CD4-positive, CD25-positive, alpha-beta regulatory T cell (primary cell): Measurements from ENCODE around the gene MRPS35. TPM values are rescaled to one million over a fixed set of nuclear protein-coding genes. Genes with fewer than 3 reads are reported as not detected.

Source experiments
- ATAC-seq, 2 donors: fragments of 150-1000 bp; cut with Tn5 transposase; one replicate each; pipeline ENCODE4 v1.10.0; 2021; ENCODE audit warnings: low read depth in 2 of 2, moderate number of reproducible peaks in 2 of 2, moderate library complexity in 1 of 2
- DNase-seq, 3 donors: peaks; one replicate each; pipeline versions ENCODE4 v3.0.0 to v3.0.0-alpha.2; 2012 to 2022; ENCODE audit warnings: mixed read lengths in 1 of 3
- H3K27ac ChIP-seq: one replicate; pipeline ENCODE4 v1.7.0; 2013; ENCODE audit warnings: mild to moderate bottlenecking, low read length; ENCODE audit not compliant: insufficient read depth, poor library complexity, severe bottlenecking
- H3K27me3 ChIP-seq: one replicate; pipeline ENCODE4 v1.7.0; 2013; ENCODE audit warnings: low read length; ENCODE audit not compliant: control insufficient read depth, insufficient read depth
- H3K36me3 ChIP-seq: one replicate; pipeline ENCODE4 v1.7.0; 2013; ENCODE audit warnings: mild to moderate bottlenecking, low read length, moderate library complexity; ENCODE audit not compliant: control insufficient read depth, insufficient read depth
- H3K4me1 ChIP-seq: 2 replicates; pipeline ENCODE4 v1.7.0; 2013; ENCODE audit warnings: mild to moderate bottlenecking, low read length; ENCODE audit not compliant: insufficient read depth, control insufficient read depth, poor library complexity, severe bottlenecking
- H3K4me3 ChIP-seq: one replicate; pipeline ENCODE4 v1.7.0; 2013; ENCODE audit warnings: low read depth, mild to moderate bottlenecking, low read length, moderate library complexity
- H3K9me3 ChIP-seq, 2 experiments: 1 replicate in 1 of 2; 2 replicates in 1 of 2; pipeline ENCODE4 v1.7.0; 2013; ENCODE audit warnings: low read length in 2 of 2, mild to moderate bottlenecking in 1 of 2, moderate library complexity in 1 of 2; ENCODE audit not compliant: control insufficient read depth in 2 of 2
- H3K27ac Mint-ChIP-seq, 3 donors: one replicate each; pipeline ENCODE4 v1.8.0; 2020 to 2022; ENCODE audit warnings: mild to moderate bottlenecking in 3 of 3, mixed read lengths in 3 of 3, moderate library complexity in 2 of 3
- H3K27me3 Mint-ChIP-seq: one replicate; pipeline ENCODE4 v1.8.0; 2022; ENCODE audit warnings: mild to moderate bottlenecking, mixed read lengths
- H3K36me3 Mint-ChIP-seq: one replicate; pipeline ENCODE4 v1.8.0; 2020; ENCODE audit warnings: mixed read lengths
- H3K4me1 Mint-ChIP-seq, 4 donors: one replicate each; pipeline ENCODE4 v1.8.0; 2020 to 2022; ENCODE audit warnings: mixed read lengths in 4 of 4, mild to moderate bottlenecking in 1 of 4
- H3K4me3 Mint-ChIP-seq, 4 donors: one replicate each; pipeline ENCODE4 v1.8.0; 2020 to 2022; ENCODE audit warnings: mild to moderate bottlenecking in 4 of 4, mixed read lengths in 4 of 4, moderate library complexity in 3 of 4
- H3K9me3 Mint-ChIP-seq, 7 donors: one replicate each; pipeline ENCODE4 v1.8.0; 2020 to 2022; ENCODE audit warnings: mixed read lengths in 7 of 7, mild to moderate bottlenecking in 3 of 7, moderate library complexity in 2 of 7
- polyA plus RNA-seq, 4 donors: library from polyadenylated mRNA; unstranded; fragments of 300-500 nt; fragmentation: Illumina TruSeq; gene quantifications; one replicate each; pipeline ENCODE4 v1.2.3, GENCODE V29; 2021
- total RNA-seq: library from RNA; stranded (reverse); gene quantifications from one replicate; pipeline ENCODE4 v1.2.3, GENCODE V29; 2022

MRPS35 gene
- total and polyA plus RNA-seq, 5 donors from 2014 or later, result 17.8 to 74.2 (median 67.1) TPM

DNA sequence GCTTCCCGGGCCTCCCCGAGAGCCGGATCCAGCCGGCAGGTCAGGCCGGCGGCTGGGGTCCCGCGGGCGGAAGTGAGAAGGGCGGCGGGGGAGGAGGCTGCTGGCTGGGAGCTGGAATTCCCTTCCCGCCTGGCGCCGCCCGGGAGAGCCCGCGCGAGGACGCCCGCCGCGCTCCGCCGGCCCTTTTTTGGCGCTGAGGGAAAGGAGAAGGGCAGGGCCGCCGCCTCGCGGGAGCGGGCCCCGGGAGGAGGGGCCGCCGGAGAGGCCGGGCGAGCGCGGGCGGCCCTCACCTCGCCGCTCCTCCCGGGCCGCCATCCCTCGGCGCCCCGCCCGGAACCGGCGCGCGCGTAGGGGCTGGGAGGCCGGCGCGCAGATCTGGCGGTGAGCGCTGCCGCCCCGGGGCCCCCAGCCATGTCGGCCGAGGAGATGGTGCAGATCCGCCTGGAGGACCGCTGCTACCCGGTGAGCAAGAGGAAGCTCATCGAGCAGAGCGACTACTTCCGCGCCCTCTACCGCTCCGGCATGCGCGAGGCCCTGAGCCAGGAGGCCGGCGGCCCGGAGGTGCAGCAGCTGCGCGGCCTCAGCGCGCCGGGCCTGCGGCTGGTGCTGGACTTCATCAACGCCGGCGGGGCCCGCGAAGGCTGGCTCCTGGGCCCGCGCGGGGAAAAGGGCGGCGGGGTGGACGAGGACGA is 69.4 kb downstream of the MRPS35 start, which contains the start of the genes KLHL42 and MANSC4:
KLHL42 (plus strand) TSS at position 314 of the 692 bp plus-strand sequence; CDS start at position 412, 98 bp downstream.
MANSC4 (minus strand) TSS at position 317 of the 692 bp plus-strand sequence. CDS start 8,960 bp downstream, outside the sequence.
- H3K27ac Mint-ChIP-seq, result peak within 1 kb of the TSS; percentile 80 to 94 (median 88)

DNA sequence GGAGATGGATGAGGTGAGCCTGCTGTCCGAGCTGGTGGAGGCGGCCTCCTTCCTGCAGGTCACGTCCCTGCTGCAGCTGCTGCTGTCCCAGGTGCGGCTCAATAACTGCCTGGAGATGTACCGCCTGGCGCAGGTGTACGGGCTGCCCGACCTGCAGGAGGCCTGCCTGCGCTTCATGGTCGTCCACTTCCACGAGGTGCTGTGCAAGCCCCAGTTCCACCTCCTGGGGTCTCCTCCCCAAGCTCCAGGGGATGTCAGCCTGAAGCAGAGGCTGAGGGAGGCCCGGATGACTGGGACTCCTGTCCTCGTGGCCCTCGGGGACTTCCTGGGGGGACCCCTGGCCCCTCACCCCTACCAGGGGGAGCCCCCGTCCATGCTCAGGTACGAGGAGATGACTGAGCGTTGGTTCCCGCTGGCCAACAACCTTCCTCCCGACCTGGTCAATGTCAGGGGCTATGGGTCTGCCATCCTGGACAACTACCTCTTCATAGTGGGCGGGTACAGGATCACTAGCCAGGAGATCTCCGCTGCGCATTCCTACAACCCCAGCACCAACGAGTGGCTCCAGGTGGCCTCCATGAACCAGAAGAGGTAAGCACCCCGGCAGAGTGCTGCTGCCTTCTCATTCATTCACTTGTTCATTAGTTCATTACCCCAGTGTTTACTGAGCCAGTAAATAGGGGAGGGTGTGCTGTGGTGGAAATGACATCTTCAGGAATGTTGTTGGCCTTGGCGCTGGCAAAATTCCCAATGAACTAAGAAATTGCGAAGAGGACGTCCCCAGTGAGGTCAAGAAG is 70.2 kb downstream of the MRPS35 start:
- DNase-seq (peak; percentile 6 to 63 (median 10)), ATAC-seq (peak; percentile 31 to 36)
- Mint-ChIP-seq H3K27me3 (no peaks in the 10 kb centered on the region), H3K4me1 (peaks cover 14 to 45% (median 35%) of the 10 kb centered on the region in 4 donors), H3K36me3 (peaks cover 10% of the 10 kb centered on the region), H3K4me3 (peak overlapping the region; percentile 89 to 92 (median 90)), H3K9me3 (no peaks in the 10 kb centered on the region), H3K27ac (peak overlapping the region; percentile 38 to 85 (median 80))
- Histone ChIP-seq H3K4me1 (peaks cover 41% of the 10 kb centered on the region), H3K27ac (peak overlapping the region; percentile 57), H3K36me3 (no peaks in the 10 kb centered on the region), H3K4me3 (peak overlapping the region; percentile 69), H3K9me3 (no peaks in the 10 kb centered on the region), H3K27me3 (no peaks in the 10 kb centered on the region)

More for the DNA sequence above, 69.4 kb downstream of the MRPS35 start, which contains the start of the genes KLHL42 and MANSC4:
- Histone ChIP-seq H3K27ac (peak within 1 kb of the TSS; percentile 57), H3K9me3 (no peaks in the 10 kb centered on the region), H3K36me3 (no peaks in the 10 kb centered on the region), H3K4me3 (peak within 1 kb of the TSS; percentile 85), H3K4me1 (peaks cover 40% of the 10 kb centered on the region), H3K27me3 (no peaks in the 10 kb centered on the region)
- H3K27me3 Mint-ChIP-seq, result peaks cover 2% of the 10 kb centered on the region
- peak; percentile 86 to 90 for ATAC-seq
- peak; percentile 48 to 81 (median 72) for DNase-seq
- H3K9me3 Mint-ChIP-seq, result peaks cover 0 to under 1% (median 0%) of the 10 kb centered on the region in 7 donors
- H3K4me1 Mint-ChIP-seq, result peaks cover 9 to 41% (median 33%) of the 10 kb centered on the region in 4 donors
- peak within 1 kb of the TSS; percentile 89 to 94 (median 92) for H3K4me3 Mint-ChIP-seq
- peaks cover 10% of the 10 kb centered on the region for H3K36me3 Mint-ChIP-seq

DNA sequence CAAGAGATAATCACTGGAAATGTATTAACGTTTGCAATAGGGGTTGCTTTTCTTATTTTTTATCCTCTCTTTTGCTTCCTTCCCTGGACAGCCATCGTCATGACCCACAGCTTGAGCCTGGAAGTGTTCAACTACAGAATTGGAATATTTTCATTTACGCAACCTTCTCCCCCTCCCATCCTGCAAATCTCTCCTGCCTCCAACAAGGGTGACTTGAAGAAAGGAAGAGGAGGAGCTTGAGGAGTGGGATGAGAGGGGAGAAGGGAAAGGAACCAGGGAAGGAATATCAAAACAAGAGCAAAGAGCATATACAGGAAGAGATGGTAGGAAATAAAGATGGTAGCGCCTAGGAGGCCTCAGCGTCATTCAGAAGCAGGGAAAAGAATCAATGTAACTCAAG is 71.0 kb downstream of the MRPS35 start:
- Mint-ChIP-seq H3K4me1 (peaks cover 19 to 51% (median 41%) of the 10 kb centered on the region in 4 donors), H3K36me3 (peaks cover 10% of the 10 kb centered on the region), H3K27me3 (no peaks in the 10 kb centered on the region), H3K27ac (peak overlapping the region in 2 of 3 donors; percentile 80 to 85), H3K9me3 (no peaks in the 10 kb centered on the region), H3K4me3 (peak overlapping the region; percentile 89 to 92 (median 90))
- Histone ChIP-seq H3K4me1 (peaks cover 45% of the 10 kb centered on the region), H3K27me3 (no peaks in the 10 kb centered on the region), H3K4me3 (peak overlapping the region; percentile 69), H3K9me3 (no peaks in the 10 kb centered on the region), H3K36me3 (no peaks in the 10 kb centered on the region), H3K27ac (no peak overlapping the region)
- ATAC-seq (no peak), DNase-seq (no peak)

DNA sequence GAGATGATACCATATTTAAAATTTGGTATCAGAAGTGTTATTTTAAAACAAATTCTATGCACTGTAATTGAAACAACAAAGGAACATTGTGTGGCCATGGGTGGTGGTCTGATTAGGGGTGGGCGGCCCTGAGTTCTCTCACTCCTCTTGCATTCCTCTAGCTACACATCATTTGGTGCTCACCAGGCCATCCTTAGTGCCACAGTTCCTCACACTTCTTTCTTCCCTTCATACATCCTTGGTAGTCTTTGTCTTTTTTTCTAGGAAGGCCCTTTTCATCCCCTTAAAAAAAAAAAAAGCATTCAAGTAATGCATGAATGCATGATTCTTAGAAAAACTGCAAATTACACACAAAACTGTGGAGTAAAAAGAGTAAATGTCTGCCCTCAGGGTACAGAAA is 71.8 kb downstream of the MRPS35 start:
- Histone ChIP-seq H3K27me3 (no peaks in the 10 kb centered on the region), H3K27ac (no peak overlapping the region), H3K4me3 (peak overlapping the region; percentile 69), H3K9me3 (no peaks in the 10 kb centered on the region), H3K4me1 (peaks cover 46% of the 10 kb centered on the region), H3K36me3 (no peaks in the 10 kb centered on the region)
- peaks cover 19 to 57% (median 42%) of the 10 kb centered on the region in 4 donors for H3K4me1 Mint-ChIP-seq
- no peak for DNase-seq
- H3K9me3 Mint-ChIP-seq, result no peaks in the 10 kb centered on the region
- no peak for ATAC-seq
- peak overlapping the region; percentile 89 to 92 (median 90) for H3K4me3 Mint-ChIP-seq
- H3K27me3 Mint-ChIP-seq, result no peaks in the 10 kb centered on the region
- peak overlapping the region; percentile 25 to 80 (median 76) for H3K27ac Mint-ChIP-seq
- H3K36me3 Mint-ChIP-seq, result peaks cover 10% of the 10 kb centered on the region

DNA sequence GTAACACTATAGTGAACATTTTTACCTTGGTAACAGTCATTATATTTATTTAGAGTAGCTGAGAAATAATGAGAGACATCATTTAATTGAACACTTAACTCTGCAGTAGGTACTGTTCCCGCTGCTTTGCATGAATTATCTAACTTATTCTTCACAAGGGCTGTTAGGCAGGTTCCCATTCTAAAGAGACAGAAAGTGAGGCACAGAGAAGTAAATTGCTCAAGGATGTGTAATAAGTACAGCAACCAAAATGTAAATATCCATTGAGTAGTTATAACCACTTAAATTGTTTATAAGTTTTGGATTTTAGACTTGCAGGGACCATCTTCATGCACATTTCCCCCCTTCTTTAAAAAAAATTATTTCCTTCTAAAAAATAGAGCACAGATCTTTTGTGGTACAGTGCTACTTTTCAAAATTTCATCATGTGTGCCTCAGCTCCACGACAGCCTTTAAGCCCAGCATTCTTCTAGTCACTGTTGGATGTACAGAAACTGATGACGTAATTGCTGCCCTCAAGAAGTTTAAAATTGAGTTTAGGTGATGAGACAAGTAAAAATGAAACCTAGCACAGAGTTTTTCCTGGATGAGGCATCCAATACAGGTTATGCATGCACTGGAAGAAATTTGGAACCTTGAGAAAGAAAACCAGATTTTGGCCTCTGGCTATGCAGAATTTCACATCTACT is 75.4 kb downstream of the MRPS35 start:
- H3K27ac Mint-ChIP-seq, result peak overlapping the region; percentile 32 to 65 (median 48)
- ATAC-seq, result no peak
- no peaks in the 10 kb centered on the region for H3K27me3 Mint-ChIP-seq
- H3K36me3 Mint-ChIP-seq, result peaks cover 20% of the 10 kb centered on the region
- no peaks in the 10 kb centered on the region for H3K9me3 Mint-ChIP-seq
- H3K27ac ChIP-seq, result no peak overlapping the region
- peaks cover 12% of the 10 kb centered on the region for H3K36me3 ChIP-seq
- H3K27me3 ChIP-seq, result no peaks in the 10 kb centered on the region
- peaks cover 21 to 74% (median 48%) of the 10 kb centered on the region in 4 donors for H3K4me1 Mint-ChIP-seq
- DNase-seq, result peak in 1 of 3 donors; percentile 33
- peaks cover 38% of the 10 kb centered on the region for H3K4me1 ChIP-seq
- H3K4me3 ChIP-seq, result no peak overlapping the region
- peak overlapping the region in 2 of 4 donors; percentile 5 to 48 for H3K4me3 Mint-ChIP-seq
- H3K9me3 ChIP-seq, result no peaks in the 10 kb centered on the region

DNA sequence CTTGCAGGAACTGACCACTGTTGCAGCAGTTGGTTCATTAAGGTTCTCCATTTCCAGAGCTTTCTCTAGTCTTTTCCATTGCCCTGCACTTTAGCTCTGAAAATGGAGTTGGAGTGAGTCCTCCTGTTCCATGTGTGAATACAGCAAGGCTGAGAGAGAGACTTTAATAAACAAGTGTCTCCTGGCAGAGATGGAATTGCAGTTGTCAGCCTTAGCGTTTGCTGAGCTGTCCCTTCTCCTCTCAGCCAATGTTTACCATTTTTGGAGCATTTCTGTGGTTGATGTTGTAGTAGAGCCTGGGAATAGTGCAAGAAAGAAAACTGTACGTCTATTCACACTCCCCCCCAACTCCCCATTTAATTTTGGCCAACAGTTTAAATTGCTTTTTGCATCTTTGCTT is 76.9 kb downstream of the MRPS35 start:
- Histone ChIP-seq H3K9me3 (no peaks in the 10 kb centered on the region), H3K4me3 (no peak overlapping the region), H3K27ac (no peak overlapping the region), H3K36me3 (peaks cover 24% of the 10 kb centered on the region), H3K4me1 (peaks cover 23% of the 10 kb centered on the region), H3K27me3 (no peaks in the 10 kb centered on the region)
- ATAC-seq (no peak), DNase-seq (no peak)
- H3K27me3 Mint-ChIP-seq, result no peaks in the 10 kb centered on the region
- H3K4me3 Mint-ChIP-seq, result peak overlapping the region in 2 of 4 donors; percentile 7 to 71
- H3K27ac Mint-ChIP-seq, result peak overlapping the region in 1 of 3 donors; percentile 9
- H3K4me1 Mint-ChIP-seq, result peaks cover 21 to 59% (median 33%) of the 10 kb centered on the region in 4 donors
- peaks cover 29% of the 10 kb centered on the region for H3K36me3 Mint-ChIP-seq
- H3K9me3 Mint-ChIP-seq, result no peaks in the 10 kb centered on the region

DNA sequence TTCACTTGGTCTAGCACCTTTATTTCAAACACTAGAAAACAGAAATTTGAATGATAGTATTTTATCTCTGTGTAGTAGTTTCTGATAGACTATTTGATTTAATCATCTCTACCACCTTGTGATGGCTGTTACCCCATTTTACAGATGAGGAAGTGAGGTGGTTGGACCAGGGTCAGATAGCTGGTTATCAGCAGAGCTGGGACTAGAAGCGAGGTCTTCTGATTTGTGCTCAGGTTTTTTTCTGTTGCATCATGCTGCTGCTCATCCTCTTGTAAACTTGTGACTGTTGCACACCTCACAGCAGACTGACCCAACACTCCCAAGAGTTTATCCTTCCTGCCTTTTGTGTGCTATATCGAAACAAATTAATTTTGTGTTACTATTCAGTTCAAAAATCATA is 79.5 kb downstream of the MRPS35 start:
- Histone ChIP-seq H3K4me1 (peaks cover 11% of the 10 kb centered on the region), H3K36me3 (peaks cover 45% of the 10 kb centered on the region), H3K4me3 (no peak overlapping the region), H3K9me3 (no peaks in the 10 kb centered on the region), H3K27me3 (no peaks in the 10 kb centered on the region), H3K27ac (no peak overlapping the region)
- Mint-ChIP-seq H3K27me3 (no peaks in the 10 kb centered on the region), H3K9me3 (no peaks in the 10 kb centered on the region), H3K4me1 (peaks cover 22 to 52% (median 22%) of the 10 kb centered on the region in 4 donors), H3K27ac (peak overlapping the region in 1 of 3 donors; percentile 28), H3K36me3 (peaks cover 36% of the 10 kb centered on the region), H3K4me3 (peak overlapping the region in 1 of 4 donors; percentile 54)
- ATAC-seq (no peak), DNase-seq (no peak)
